SU-DHL-6 (cell line): ENCODE results near the gene LRRC63.

Source experiments
- H2AFZ ChIP-seq: fragments of 200-600 bp; sonication (generic); 2 replicates; pipeline ENCODE4 v1.6.1; 2014; ENCODE audit warnings: low read depth, mild to moderate bottlenecking, moderate library complexity, mixed read lengths, antibody characterized with exemption, low read length; ENCODE audit not compliant: severe bottlenecking
- H3F3A ChIP-seq: fragments of 200-600 bp; shearing (Covaris generic); 2 replicates; pipeline ENCODE4 v1.6.0; 2016; ENCODE audit warnings: antibody characterized with exemption, mild to moderate bottlenecking; ENCODE audit not compliant: insufficient read depth
- H3K27ac ChIP-seq: fragments of 200-600 bp; sonication (generic); 2 replicates; pipeline ENCODE4 v1.5.1; 2016; ENCODE audit warnings: low read depth, mild to moderate bottlenecking, low read length, moderate library complexity, mixed read lengths
- H3K27me3 ChIP-seq: fragments of 200-600 bp; sonication (generic), shearing (Covaris generic); 2 replicates; pipeline ENCODE4 v1.6.0; 2014; ENCODE audit warnings: mild to moderate bottlenecking, low read length
- H3K36me3 ChIP-seq: fragments of 200-600 bp; sonication (generic); 2 replicates; pipeline ENCODE4 v1.6.1; 2014; ENCODE audit warnings: mild to moderate bottlenecking, low read length, mixed read lengths
- H3K4me2 ChIP-seq: fragments of 300-600, 200-600 bp; shearing (Covaris generic), sonication (generic); 2 replicates; pipeline ENCODE4 v1.6.0; 2014; ENCODE audit warnings: low read length, low read depth, mild to moderate bottlenecking; ENCODE audit not compliant: poor library complexity, severe bottlenecking
- H3K4me3 ChIP-seq: fragments of 200-600 bp; sonication (generic); 2 replicates; pipeline ENCODE4 v1.5.1; 2014; ENCODE audit warnings: antibody characterized with exemption, low read length, mild to moderate bottlenecking, mixed read lengths; ENCODE audit not compliant: insufficient read depth, poor library complexity, severe bottlenecking
- H3K79me2 ChIP-seq: fragments of 200-600 bp; sonication (generic); 2 replicates; pipeline ENCODE4 v1.6.1; 2014; ENCODE audit warnings: mild to moderate bottlenecking, low read length, moderate library complexity; ENCODE audit not compliant: insufficient read depth
- H3K9ac ChIP-seq: fragments of 200-600 bp; sonication (generic); 2 replicates; pipeline ENCODE4 v1.7.0; 2014; ENCODE audit warnings: mild to moderate bottlenecking, low read length
- H3K9me2 ChIP-seq: fragments of 200-600 bp; sonication (generic); replicated peaks from 2 replicates; pipeline ENCODE4 v1.6.1; 2014; ENCODE audit warnings: low read length; ENCODE audit not compliant: insufficient read depth
- H3K9me3 ChIP-seq: fragments of 200-600 bp; sonication (generic); 2 replicates; pipeline ENCODE4 v1.6.1; 2014; ENCODE audit warnings: low read length, mixed read lengths; ENCODE audit not compliant: insufficient read depth
- H4K20me1 ChIP-seq: fragments of 200-600 bp; sonication (generic); 2 replicates; pipeline ENCODE4 v1.6.1; 2014; ENCODE audit warnings: low read depth, mild to moderate bottlenecking, antibody characterized with exemption, low read length, moderate library complexity, mixed read lengths
- EZH2phosphoT487 ChIP-seq: fragments of 200-600 bp; sonication (generic), shearing (Covaris generic); conservative IDR thresholded peaks from 2 replicates; pipeline ENCODE4 v1.6.1; 2018; ENCODE audit warnings: mild to moderate bottlenecking, antibody characterized with exemption, low read length, moderate library complexity, mixed read lengths
- TF ChIP-seq, protein P1 (sequence below): fragments of 200-600 bp; sonication (generic); IDR thresholded peaks from one replicate; pipeline ENCODE4 v1.5.1; 2017; ENCODE audit warnings: antibody characterized with exemption, mild to moderate bottlenecking, low read length, moderate library complexity; ENCODE audit not compliant: insufficient read depth, poor library complexity, severe bottlenecking

LRRC63 gene

DNA sequence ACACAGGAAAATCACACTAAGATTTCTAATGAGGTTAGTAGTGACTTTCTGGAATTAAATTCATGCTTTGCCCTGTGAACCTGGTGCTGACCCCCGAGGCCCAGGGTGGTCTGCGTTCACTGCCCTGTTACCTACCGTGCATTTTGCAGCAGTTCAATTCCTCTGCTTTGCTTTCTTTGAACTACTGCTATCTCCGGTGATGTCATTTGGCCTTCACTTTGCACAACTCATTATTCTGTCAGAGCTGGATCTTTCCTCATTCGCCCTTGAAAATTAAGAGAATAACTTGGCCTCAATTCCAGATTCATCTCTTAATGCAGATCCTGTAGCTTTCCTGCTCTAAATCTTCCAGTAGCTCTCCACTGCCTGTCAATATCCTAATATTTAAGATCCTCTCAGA lies 8.8 kb upstream of the LRRC63 start:
- no peaks in the 10 kb centered on the region for H3K36me3 ChIP-seq
- H3F3A ChIP-seq = no peaks in the 10 kb centered on the region
- H3K4me2 ChIP-seq = no peak overlapping the region
- H3K79me2 ChIP-seq = no peaks in the 10 kb centered on the region
- no peak for TF ChIP-seq EZH2phosphoT487
- TF ChIP-seq, protein P1, sequence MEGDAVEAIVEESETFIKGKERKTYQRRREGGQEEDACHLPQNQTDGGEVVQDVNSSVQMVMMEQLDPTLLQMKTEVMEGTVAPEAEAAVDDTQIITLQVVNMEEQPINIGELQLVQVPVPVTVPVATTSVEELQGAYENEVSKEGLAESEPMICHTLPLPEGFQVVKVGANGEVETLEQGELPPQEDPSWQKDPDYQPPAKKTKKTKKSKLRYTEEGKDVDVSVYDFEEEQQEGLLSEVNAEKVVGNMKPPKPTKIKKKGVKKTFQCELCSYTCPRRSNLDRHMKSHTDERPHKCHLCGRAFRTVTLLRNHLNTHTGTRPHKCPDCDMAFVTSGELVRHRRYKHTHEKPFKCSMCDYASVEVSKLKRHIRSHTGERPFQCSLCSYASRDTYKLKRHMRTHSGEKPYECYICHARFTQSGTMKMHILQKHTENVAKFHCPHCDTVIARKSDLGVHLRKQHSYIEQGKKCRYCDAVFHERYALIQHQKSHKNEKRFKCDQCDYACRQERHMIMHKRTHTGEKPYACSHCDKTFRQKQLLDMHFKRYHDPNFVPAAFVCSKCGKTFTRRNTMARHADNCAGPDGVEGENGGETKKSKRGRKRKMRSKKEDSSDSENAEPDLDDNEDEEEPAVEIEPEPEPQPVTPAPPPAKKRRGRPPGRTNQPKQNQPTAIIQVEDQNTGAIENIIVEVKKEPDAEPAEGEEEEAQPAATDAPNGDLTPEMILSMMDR = no peak
- no peak overlapping the region for H3K27ac ChIP-seq
- H3K9me2 ChIP-seq = no peaks in the 10 kb centered on the region
- no peak overlapping the region for H2AFZ ChIP-seq
- H3K9me3 ChIP-seq = no peaks in the 10 kb centered on the region
- H4K20me1 ChIP-seq = no peaks in the 10 kb centered on the region
- no peak overlapping the region for H3K4me3 ChIP-seq
- H3K27me3 ChIP-seq = no peaks in the 10 kb centered on the region
- H3K9ac ChIP-seq = no peak overlapping the region

DNA sequence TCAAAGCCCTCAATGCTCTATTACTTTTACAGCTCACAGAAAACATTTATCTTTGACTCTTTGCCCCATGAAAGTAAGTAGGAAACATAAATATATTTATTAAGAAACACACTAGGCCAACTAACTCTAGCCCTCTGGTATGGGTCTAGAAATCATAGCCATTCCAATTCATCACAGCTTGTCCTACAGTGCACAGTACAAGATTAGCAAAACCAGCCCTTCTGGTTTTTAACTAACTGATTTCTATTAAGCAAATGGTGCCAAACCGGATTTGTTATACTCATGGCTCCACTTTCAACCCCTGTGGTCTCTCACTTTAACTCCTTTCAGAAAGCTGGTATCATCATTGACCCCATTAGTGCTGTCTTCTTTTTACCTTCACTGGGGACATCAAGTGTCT lies 5.6 kb upstream of the LRRC63 start:
- Histone ChIP-seq H3K9me2 (no peaks in the 10 kb centered on the region), H3K9me3 (no peaks in the 10 kb centered on the region), H3K4me2 (no peak overlapping the region), H3K36me3 (no peaks in the 10 kb centered on the region), H3K27ac (no peak overlapping the region), H3K9ac (no peak overlapping the region), H4K20me1 (no peaks in the 10 kb centered on the region), H3K79me2 (no peaks in the 10 kb centered on the region), H2AFZ (no peak overlapping the region), H3F3A (peaks cover 7% of the 10 kb centered on the region; the same call in 1 of the 2 replicates), H3K27me3 (no peaks in the 10 kb centered on the region), H3K4me3 (no peak overlapping the region)
- TF ChIP-seq EZH2phosphoT487 = no peak
- TF ChIP-seq, protein P1 = no peak

DNA sequence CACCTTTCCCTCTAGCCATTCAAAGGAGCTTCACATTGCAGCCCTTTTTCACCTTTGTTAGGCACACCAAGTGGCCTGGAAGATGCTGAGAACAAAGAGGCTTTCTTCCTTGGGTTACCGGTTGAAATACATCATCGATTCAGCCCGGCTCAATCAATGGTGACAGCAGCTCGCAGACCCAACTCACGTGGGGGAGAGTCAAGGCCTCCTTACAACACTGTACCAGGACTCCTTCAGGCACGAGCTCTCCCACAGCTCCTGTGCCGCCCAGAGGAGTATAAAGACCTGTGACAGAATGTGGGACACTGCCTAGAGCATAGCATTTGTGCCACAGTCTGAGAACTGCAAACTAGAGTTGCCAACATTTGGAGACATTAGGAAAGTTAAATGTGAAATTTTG lies 3.9 kb upstream of the LRRC63 start:
- H3K9ac ChIP-seq = no peak overlapping the region
- no peak overlapping the region for H3K4me3 ChIP-seq
- H4K20me1 ChIP-seq = no peaks in the 10 kb centered on the region
- H3K27ac ChIP-seq = no peak overlapping the region
- TF ChIP-seq EZH2phosphoT487 = no peak
- no peak overlapping the region for H2AFZ ChIP-seq
- H3K36me3 ChIP-seq = no peaks in the 10 kb centered on the region
- no peaks in the 10 kb centered on the region for H3K79me2 ChIP-seq
- H3K4me2 ChIP-seq = no peak overlapping the region
- no peaks in the 10 kb centered on the region for H3K27me3 ChIP-seq
- peaks cover 7% of the 10 kb centered on the region; the same call in 1 of the 2 replicates for H3F3A ChIP-seq
- no peaks in the 10 kb centered on the region for H3K9me3 ChIP-seq
- no peaks in the 10 kb centered on the region for H3K9me2 ChIP-seq

DNA sequence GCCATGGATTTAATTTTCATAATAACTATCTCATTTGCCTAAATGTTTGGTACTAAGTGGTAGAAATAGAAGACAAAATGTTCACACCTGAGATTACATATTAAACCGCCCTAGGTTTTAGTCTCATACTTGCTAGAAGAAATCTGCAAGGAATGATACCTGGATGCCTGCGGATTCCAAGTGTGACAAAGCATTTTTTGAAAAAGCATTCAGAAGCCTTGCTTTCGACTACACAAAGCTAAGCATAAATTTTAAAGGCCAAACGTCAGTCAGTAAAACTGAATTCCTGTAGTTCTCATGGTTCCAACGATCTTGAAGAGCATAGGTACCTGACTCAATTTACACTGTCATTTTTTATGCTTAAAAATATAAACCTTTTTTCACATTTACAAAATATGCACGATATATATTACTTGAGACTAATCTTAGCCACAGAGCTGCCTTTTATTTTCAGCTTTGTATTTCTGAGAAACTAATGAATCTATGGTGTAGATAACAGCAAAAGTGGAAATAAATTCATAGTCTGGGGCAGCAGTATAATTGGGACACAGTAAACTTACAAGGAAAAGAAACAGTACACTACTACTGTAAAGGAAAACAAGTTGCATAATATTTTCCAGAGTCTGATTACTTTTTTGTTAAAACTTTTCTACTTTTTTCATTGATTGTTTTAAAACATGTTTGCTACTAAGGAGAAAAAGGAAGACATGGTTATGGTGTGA lies 1.2 kb upstream of the LRRC63 start:
- no peaks in the 10 kb centered on the region for H3K36me3 ChIP-seq
- H3K9me2 ChIP-seq = no peaks in the 10 kb centered on the region
- H3K4me2 ChIP-seq = peak overlapping the region; percentile 78
- no peaks in the 10 kb centered on the region for H4K20me1 ChIP-seq
- H3K27me3 ChIP-seq = no peaks in the 10 kb centered on the region
- no peaks in the 10 kb centered on the region for H3K79me2 ChIP-seq
- no peak overlapping the region for H3K27ac ChIP-seq
- peaks cover 7% of the 10 kb centered on the region; the same call in 1 of the 2 replicates for H3F3A ChIP-seq
- H2AFZ ChIP-seq = peak overlapping the region; percentile 96
- H3K9ac ChIP-seq = no peak overlapping the region
- TF ChIP-seq, protein P1 = no peak
- no peak for TF ChIP-seq EZH2phosphoT487
- H3K4me3 ChIP-seq = no peak overlapping the region
- H3K9me3 ChIP-seq = no peaks in the 10 kb centered on the region
